ENCODE measurements around the gene RNF151. TPM values are rescaled to one million over a fixed set of nuclear protein-coding genes. Genes with fewer than 3 reads are reported as not detected.

RNF151 gene
- total and polyA plus RNA-seq, 2 of the 13 experiments (the other 11 are each of a cell fraction or from before 2014, with no cell fraction given): not detected

GRCh38 chr16:1983544-1984346 is 17.1 kb downstream of the RNF151 start, which contains the start of gene GFER (continued):
- TF ChIP-seq MYPOP (CRISPR knock-in tag; IDR thresholded peaks at IDR 0.05): peak; percentile 100
- TF ChIP-seq ONECUT2 (CRISPR knock-in tag; IDR thresholded peaks at IDR 0.05): no peak
- TF ChIP-seq ZNF609 (CRISPR knock-in tag; IDR thresholded peaks at IDR 0.05; ENCODE audit: borderline replicate concordance): no peak; the same call in 1 of the 2 replicates
- peak; percentile 8; the same call in 1 of the 2 replicates for TF ChIP-seq ELF1 (CRISPR knock-in tag; IDR thresholded peaks at IDR 0.05)
- TF ChIP-seq SUZ12 (IDR thresholded peaks at IDR 0.05; ENCODE audit: low read depth, low read length): peak; percentile 32; the same call in 1 of the 2 replicates
- no peak for TF ChIP-seq SMC3 (IDR thresholded peaks at IDR 0.05; ENCODE audit: low read length)
- TF ChIP-seq ZNF331 (CRISPR knock-in tag; IDR thresholded peaks at IDR 0.05): peak; percentile 43; the same call in 1 of the 2 replicates
- TF ChIP-seq HMG20B (CRISPR knock-in tag; conservative IDR thresholded peaks at IDR 0.05): no peak
- peak; percentile 87 for TF ChIP-seq ZNF564 (CRISPR knock-in tag; IDR thresholded peaks at IDR 0.05)
- no peak for TF ChIP-seq AKNA (CRISPR knock-in tag; IDR thresholded peaks at IDR 0.05; ENCODE audit: borderline replicate concordance)
- TF ChIP-seq ZFY (CRISPR knock-in tag; IDR thresholded peaks at IDR 0.05): peak; percentile 91
- TF ChIP-seq ZKSCAN8 (CRISPR knock-in tag; IDR thresholded peaks at IDR 0.05; ENCODE audit: borderline replicate concordance): no peak; the same call in 1 of the 2 replicates
- TF ChIP-seq SP140L (CRISPR knock-in tag; IDR thresholded peaks at IDR 0.05; ENCODE audit: borderline replicate concordance): no peak
- TF ChIP-seq CC2D1A (CRISPR knock-in tag; IDR thresholded peaks at IDR 0.05): no peak
- TF ChIP-seq DNMT3B (CRISPR knock-in tag; conservative IDR thresholded peaks at IDR 0.05): no peak
- TF ChIP-seq KDM5B (CRISPR knock-in tag; IDR thresholded peaks at IDR 0.05; ENCODE audit: borderline replicate concordance): no peak
- TF ChIP-seq ZNF772 (CRISPR knock-in tag; IDR thresholded peaks at IDR 0.05): 0 out of 2 replicates have a peak, but pooled peaks have one; percentile 68
- 0 out of 2 replicates have a peak, but pooled peaks have one; percentile 37 for TF ChIP-seq HNRNPL (IDR thresholded peaks at IDR 0.05; ENCODE audit: low read depth, low read length)
- peak; percentile 16; the same call in 1 of the 2 replicates for TF ChIP-seq ZNF878 (CRISPR knock-in tag; IDR thresholded peaks at IDR 0.05)
- no peak for TF ChIP-seq ISX (CRISPR knock-in tag; conservative IDR thresholded peaks at IDR 0.05)

Measured in HepG2 (cell line).